BLaER1 treated with 17β-estradiol and CSF1 and Interleukin-3, amounts not matched to agents 10 nM and 100 nM (cell line): Measurements from ENCODE around the gene CCL25.
A peak's percentile ranks its signal among the peaks of the same experiment; 100 is the strongest.

ENCODE experiments used
- H3K27ac ChIP-seq, 11 experiments: shearing (Covaris generic); formaldehyde crosslinking; 2 replicates each; pipeline ENCODE4 v1.8.1; 2022
- H3K27me3 ChIP-seq, 11 experiments: shearing (Covaris generic); formaldehyde crosslinking; 2 replicates each; pipeline ENCODE4 v1.8.1; 2022
- H3K36me3 ChIP-seq, 11 experiments: shearing (Covaris generic); formaldehyde crosslinking; 2 replicates each; pipeline ENCODE4 v1.8.1; 2022
- H3K4me1 ChIP-seq, 10 experiments: shearing (Covaris generic); formaldehyde crosslinking; 2 replicates each; pipeline ENCODE4 v1.8.1; 2022
- H3K4me2 ChIP-seq, 11 experiments: shearing (Covaris generic); formaldehyde crosslinking; 2 replicates each; pipeline ENCODE4 v1.8.1; 2022
- H3K4me3 ChIP-seq, 10 experiments: shearing (Covaris generic); formaldehyde crosslinking; 2 replicates each; pipeline ENCODE4 v1.8.1; 2022
- H3K9ac ChIP-seq, 11 experiments: shearing (Covaris generic); formaldehyde crosslinking; 2 replicates each; pipeline ENCODE4 v1.8.1; 2022
- H3K9me3 ChIP-seq, 11 experiments: shearing (Covaris generic); formaldehyde crosslinking; replicated peaks in 1 of 11; 2 replicates each; pipeline ENCODE4 v1.8.1; 2022
- H4K20me1 ChIP-seq, 11 experiments: shearing (Covaris generic); formaldehyde crosslinking; 2 replicates each; pipeline ENCODE4 v1.8.1; 2022
- Cebpa-rat ChIP-seq, 11 experiments: shearing (Covaris generic); IDR thresholded peaks; 2 replicates each; pipeline ENCODE4 v1.8.1; 2022

The CCL25 gene

DNA sequence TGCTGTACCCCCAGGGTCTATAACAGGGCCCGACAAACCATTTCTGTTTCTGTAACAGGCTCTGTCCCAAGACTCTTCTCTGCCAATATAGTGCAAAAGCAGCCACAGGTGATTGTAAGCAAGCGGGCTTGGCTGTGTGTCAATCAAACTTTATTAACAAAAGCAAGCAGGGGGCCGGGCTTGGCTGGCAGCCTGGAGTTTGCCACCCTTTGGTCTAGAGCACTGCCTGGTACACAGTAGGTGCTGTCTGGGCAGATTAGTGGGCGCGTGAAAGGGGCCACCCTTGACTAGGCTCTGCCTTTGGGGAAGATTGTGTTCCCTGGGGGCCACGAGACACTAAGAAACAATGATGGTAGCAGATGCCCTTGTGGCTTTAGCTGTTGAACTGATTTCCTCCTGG lies 27.4 kb downstream of the CCL25 start:
- H3K27ac ChIP-seq: peak overlapping the region in 2 of 11 experiments; percentile 15 to 22; a peak in 2 of 22 replicates
- H3K36me3 ChIP-seq: no peaks in the 10 kb centered on the region
- peaks cover 0 to 33% (median 16%) of the 10 kb centered on the region in 10 experiments; a peak in 13 of 20 replicates for H3K4me1 ChIP-seq
- 0 out of 22 replicates have a peak, but pooled peaks cover 0 to 6% (median 0%) of the 10 kb centered on the region in 11 experiments for H4K20me1 ChIP-seq
- no peak overlapping the region for H3K4me3 ChIP-seq
- H3K9me3 ChIP-seq: peaks cover 0 to 7% (median under 1%) of the 10 kb centered on the region in 11 experiments; a peak in 2 of 22 replicates
- no peaks in the 10 kb centered on the region for H3K27me3 ChIP-seq
- H3K4me2 ChIP-seq: peak overlapping the region in 9 of 11 experiments; percentile 21 to 60 (median 31); a peak in 12 of 22 replicates
- H3K9ac ChIP-seq: no peak overlapping the region
- TF ChIP-seq Cebpa-rat (IDR thresholded peaks at IDR 0.05): no peak

DNA sequence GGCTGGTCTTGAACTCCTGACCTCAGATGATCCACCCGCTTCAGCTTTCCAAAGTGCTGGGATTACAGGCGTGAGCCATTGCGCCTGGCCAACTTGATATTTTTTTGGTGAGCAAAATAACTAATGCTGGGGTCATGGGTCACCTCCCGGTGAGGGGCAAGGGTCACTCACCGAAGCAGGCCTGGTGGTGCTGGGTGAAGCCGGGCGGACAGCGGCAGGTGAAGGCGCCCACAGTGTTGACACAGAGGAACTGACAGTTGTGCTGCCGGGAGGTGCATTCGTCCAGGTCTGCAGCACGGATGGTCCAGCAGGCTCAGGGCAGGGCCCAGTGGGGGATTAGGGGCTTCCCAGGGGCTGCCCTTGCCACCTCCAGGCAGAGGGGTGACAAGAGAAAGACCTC lies 28.3 kb downstream of the CCL25 start:
- Histone ChIP-seq H3K27me3 (no peaks in the 10 kb centered on the region), H3K4me1 (peaks cover 0 to 33% (median 15%) of the 10 kb centered on the region in 10 experiments; a peak in 13 of 20 replicates), H3K36me3 (no peaks in the 10 kb centered on the region), H3K27ac (no peak overlapping the region), H3K9ac (no peak overlapping the region), H3K4me2 (peak overlapping the region in 4 of 11 experiments; percentile 26 to 60 (median 44); a peak in 4 of 22 replicates), H3K4me3 (no peak overlapping the region), H4K20me1 (0 out of 22 replicates have a peak, but pooled peaks cover 0 to 6% (median 0%) of the 10 kb centered on the region in 11 experiments), H3K9me3 (peaks cover 0 to 7% (median 0%) of the 10 kb centered on the region in 11 experiments; a peak in 1 of 22 replicates)
- TF ChIP-seq Cebpa-rat (IDR thresholded peaks at IDR 0.05): no peak

DNA sequence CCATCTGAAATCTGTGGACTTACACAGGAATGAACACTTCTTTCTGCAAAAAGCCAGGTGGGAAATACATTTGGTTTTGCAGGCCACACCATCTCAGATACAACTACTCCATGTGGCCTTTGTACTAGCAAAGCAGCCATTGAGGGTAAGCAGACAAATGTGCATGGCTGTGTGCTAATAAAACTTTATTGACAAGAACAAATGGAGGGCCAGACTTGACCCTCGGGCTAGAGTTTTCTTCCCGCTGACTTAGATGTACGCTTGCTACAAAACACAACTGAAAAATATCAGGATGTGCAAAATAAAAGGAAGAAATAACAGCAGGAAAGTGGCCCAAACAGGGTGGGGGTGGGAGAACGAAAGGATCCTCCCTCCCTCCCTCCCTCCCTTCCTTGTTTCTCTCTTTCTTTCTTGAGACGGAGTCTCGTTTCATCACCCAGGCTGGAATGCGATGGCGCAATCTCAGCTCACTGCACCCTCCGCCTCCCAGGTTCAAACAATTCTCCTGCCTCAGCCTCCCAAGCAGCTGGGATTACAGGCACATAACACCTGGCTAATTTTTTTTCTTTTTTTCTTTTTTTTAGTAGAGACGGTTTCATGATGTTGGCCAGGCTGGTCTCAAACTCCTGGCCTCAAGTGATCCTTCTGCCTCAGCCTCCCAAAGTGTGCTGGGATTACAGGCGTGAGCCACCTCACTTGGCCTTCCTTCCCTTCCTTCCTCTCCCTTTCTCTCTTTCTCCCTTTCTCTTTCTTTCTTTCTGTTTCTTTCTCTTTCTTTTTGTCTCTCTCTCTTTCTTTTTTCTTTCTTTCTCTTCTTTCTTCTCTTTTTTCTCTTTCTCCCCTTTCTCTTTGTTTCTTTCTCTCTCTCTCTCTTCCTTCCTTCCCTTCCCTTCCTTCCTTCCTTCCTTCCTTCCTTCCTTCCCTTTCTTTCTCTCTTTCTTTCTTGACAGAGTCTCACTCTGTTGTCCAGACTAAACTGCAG lies 29.3 kb downstream of the CCL25 start:
- peaks cover 0 to 33% (median 15%) of the 10 kb centered on the region in 10 experiments; a peak in 13 of 20 replicates for H3K4me1 ChIP-seq
- no peak overlapping the region for H3K27ac ChIP-seq
- H3K36me3 ChIP-seq: no peaks in the 10 kb centered on the region
- no peak for TF ChIP-seq Cebpa-rat (IDR thresholded peaks at IDR 0.05)
- H3K4me2 ChIP-seq: 0 out of 22 replicates have a peak overlapping the region, but pooled peaks of 1 of the 11 experiments have one; percentile 11
- H3K9ac ChIP-seq: no peak overlapping the region
- peaks cover 0 to 7% (median 0%) of the 10 kb centered on the region in 11 experiments; a peak in 1 of 22 replicates for H3K9me3 ChIP-seq
- H4K20me1 ChIP-seq: 0 out of 22 replicates have a peak, but pooled peaks cover 0 to 6% (median 0%) of the 10 kb centered on the region in 11 experiments
- H3K4me3 ChIP-seq: no peak overlapping the region
- H3K27me3 ChIP-seq: no peaks in the 10 kb centered on the region

DNA sequence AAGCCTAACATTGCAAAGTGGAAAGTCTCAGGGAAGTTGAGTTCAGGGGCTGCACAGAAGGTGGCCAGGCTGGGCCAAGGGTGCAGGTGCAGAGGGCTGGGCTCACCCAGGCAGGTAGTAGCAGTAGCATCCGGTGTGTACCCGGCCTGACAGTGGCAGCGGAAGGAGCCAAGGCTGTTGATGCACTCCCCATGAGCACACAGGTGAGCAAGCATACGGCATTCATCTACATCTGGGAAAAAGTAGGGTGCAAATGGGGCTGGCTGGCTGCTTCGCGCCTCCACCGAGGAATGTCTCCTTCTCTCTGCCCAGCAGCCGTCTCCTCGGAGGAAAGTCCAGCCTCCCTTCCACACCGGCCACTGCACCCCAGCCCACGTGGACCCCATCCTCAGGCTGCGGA lies 30.6 kb downstream of the CCL25 start:
- H3K4me2 ChIP-seq: no peak overlapping the region
- H3K9ac ChIP-seq: no peak overlapping the region
- H3K27me3 ChIP-seq: no peaks in the 10 kb centered on the region
- 0 out of 22 replicates have a peak, but pooled peaks cover 0 to 6% (median 0%) of the 10 kb centered on the region in 11 experiments for H4K20me1 ChIP-seq
- no peaks in the 10 kb centered on the region for H3K36me3 ChIP-seq
- H3K4me3 ChIP-seq: no peak overlapping the region
- no peak overlapping the region for H3K27ac ChIP-seq
- peaks cover 0 to 21% (median 13%) of the 10 kb centered on the region in 10 experiments; a peak in 13 of 20 replicates for H3K4me1 ChIP-seq
- peaks cover 0 to 7% (median 0%) of the 10 kb centered on the region in 11 experiments; a peak in 2 of 22 replicates for H3K9me3 ChIP-seq
- no peak for TF ChIP-seq Cebpa-rat (IDR thresholded peaks at IDR 0.05)

DNA sequence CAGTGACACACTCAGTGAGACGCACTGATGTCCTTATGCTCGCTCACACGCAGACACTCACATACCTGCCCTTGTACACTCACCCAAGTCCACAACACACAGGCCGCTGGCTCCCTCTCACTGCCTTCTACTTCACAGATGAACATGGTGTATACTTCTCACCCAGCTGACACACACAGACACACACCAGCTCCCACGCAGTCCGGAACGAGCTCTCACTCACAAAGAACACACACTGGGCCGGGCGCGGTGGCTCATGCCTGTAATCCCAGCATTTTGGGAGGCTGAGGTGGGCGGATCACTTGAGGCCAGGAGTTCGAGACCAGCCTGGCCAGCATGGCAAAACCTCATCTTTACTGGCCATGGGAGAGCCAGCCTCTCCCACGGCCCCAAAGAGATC lies 31.6 kb downstream of the CCL25 start:
- H3K36me3 ChIP-seq: no peaks in the 10 kb centered on the region
- no peak for TF ChIP-seq Cebpa-rat (IDR thresholded peaks at IDR 0.05)
- 0 out of 22 replicates have a peak, but pooled peaks cover 0 to 6% (median 0%) of the 10 kb centered on the region in 11 experiments for H4K20me1 ChIP-seq

DNA sequence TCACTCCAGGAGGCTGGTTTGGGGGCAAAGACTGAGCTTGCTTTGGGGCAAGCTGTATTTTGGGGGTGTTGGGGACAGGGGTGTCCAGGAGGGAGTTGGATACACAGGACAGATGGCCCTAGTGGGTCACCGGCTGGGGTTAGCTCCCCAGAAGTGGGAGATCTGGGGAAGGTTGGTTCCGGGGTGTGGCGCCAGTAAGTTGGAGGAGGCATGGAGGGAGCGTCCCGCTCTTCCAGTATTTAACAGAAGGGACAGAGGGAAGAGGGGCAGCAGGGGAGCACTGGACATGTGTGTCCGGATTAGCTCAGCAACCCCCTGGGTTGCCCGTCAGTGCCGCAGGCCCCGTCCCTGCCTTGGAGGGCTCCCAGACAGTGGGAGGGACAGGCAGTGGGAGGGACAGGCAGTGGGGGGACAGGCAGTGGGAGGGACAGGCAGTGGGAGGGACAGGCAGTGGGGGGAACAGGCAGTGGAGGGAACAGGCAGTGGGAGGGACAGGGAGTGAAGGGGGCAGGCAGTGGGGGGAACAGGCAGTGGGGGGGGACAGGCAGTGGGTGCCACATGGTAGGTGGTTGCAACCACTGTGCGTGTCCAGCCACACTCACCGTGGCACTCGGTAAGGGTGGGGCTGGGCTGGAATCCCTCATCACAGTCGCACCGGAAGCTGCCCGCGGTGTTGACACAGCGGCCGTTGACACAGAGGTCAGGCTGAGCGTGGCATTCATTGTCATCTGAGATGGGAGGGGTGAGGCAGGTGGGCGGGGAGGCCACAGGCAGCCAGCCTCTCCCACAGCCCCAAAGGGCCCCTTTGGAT lies 33.2 kb downstream of the CCL25 start:
- Histone ChIP-seq H3K36me3 (no peaks in the 10 kb centered on the region), H3K4me1 (peaks cover 0 to 5% (median 0%) of the 10 kb centered on the region in 10 experiments; a peak in 6 of 20 replicates), H3K4me3 (no peak overlapping the region), H3K9ac (no peak overlapping the region), H4K20me1 (0 out of 22 replicates have a peak, but pooled peaks cover 0 to 6% (median 0%) of the 10 kb centered on the region in 11 experiments), H3K27me3 (no peaks in the 10 kb centered on the region), H3K27ac (no peak overlapping the region), H3K9me3 (peaks cover 0 to 28% (median 7%) of the 10 kb centered on the region in 11 experiments; a peak in 11 of 22 replicates), H3K4me2 (no peak overlapping the region)
- no peak for TF ChIP-seq Cebpa-rat (IDR thresholded peaks at IDR 0.05)

More for the DNA sequence above, 31.6 kb downstream of the CCL25 start:
- no peak overlapping the region for H3K4me2 ChIP-seq
- H3K9ac ChIP-seq: no peak overlapping the region
- no peaks in the 10 kb centered on the region for H3K27me3 ChIP-seq
- peaks cover 0 to 13% (median 0%) of the 10 kb centered on the region in 11 experiments; a peak in 4 of 22 replicates for H3K9me3 ChIP-seq
- no peak overlapping the region for H3K27ac ChIP-seq
- peaks cover 0 to 15% (median 9%) of the 10 kb centered on the region in 10 experiments; a peak in 13 of 20 replicates for H3K4me1 ChIP-seq
- H3K4me3 ChIP-seq: no peak overlapping the region

DNA sequence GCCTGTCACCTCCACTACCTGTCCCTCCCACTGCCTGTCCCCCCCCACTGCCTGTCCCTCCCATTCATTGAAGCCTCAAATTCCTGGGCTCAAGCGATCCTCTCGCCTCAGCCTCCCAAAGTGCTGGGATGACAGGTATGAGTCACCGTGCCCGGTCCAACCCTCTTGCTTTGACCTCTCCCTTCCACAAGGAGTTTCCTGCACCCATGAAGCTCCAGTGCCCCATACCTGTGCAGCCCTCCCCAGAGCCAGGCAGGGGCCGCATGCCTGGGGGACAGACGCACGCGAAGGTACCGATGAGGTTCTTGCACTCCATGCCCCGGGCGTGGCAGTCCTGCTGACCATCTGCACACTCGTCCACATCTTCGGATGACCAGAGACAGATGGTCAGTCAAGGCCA lies 34.3 kb downstream of the CCL25 start:
- Histone ChIP-seq H3K4me3 (no peak overlapping the region), H3K4me2 (no peak overlapping the region), H3K27ac (no peak overlapping the region), H3K27me3 (no peaks in the 10 kb centered on the region), H3K9me3 (peaks cover 0 to 30% (median 7%) of the 10 kb centered on the region in 11 experiments; a peak in 11 of 22 replicates), H3K36me3 (no peaks in the 10 kb centered on the region), H3K4me1 (peaks cover 0 to 3% (median 0%) of the 10 kb centered on the region in 10 experiments; a peak in 1 of 20 replicates), H3K9ac (no peak overlapping the region), H4K20me1 (0 out of 22 replicates have a peak, but pooled peaks cover 0 to 6% (median 0%) of the 10 kb centered on the region in 11 experiments)
- TF ChIP-seq Cebpa-rat (IDR thresholded peaks at IDR 0.05): no peak

DNA sequence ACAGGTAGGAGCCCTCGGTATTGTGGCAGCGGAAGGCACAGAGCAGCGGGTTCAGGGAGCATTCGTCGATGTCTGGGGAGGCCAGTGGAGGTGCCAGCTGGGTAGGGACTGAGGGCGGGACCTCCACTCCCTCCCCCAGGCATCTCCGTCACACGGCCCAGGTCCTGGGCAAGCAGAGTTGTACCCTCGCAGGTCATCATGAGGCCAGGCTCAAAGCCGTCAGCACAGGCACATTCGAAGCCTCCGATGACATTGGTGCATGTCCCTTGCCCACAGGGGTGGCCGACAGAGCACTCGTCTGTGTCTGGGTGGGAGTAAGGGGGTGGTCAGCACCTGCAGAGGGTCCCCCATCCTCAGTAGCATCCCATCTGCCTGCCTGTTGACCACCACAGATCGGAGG lies 35.3 kb downstream of the CCL25 start:
- Histone ChIP-seq H3K9me3 (peaks cover 0 to 30% (median 7%) of the 10 kb centered on the region in 11 experiments; a peak in 11 of 22 replicates), H3K4me1 (no peaks in the 10 kb centered on the region), H3K4me2 (no peak overlapping the region), H4K20me1 (0 out of 22 replicates have a peak, but pooled peaks cover 0 to 6% (median 0%) of the 10 kb centered on the region in 11 experiments), H3K27me3 (no peaks in the 10 kb centered on the region), H3K36me3 (no peaks in the 10 kb centered on the region), H3K4me3 (no peak overlapping the region), H3K27ac (no peak overlapping the region), H3K9ac (no peak overlapping the region)
- no peak for TF ChIP-seq Cebpa-rat (IDR thresholded peaks at IDR 0.05)
